ENCODE measurements around the gene THADA.

THADA gene

GRCh38 chr2:43444989-43445645 is 150.7 kb downstream of the THADA start:
- DNase-seq (ENCODE audit: low read depth): no peak

GRCh38 chr2:43443282-43443681 is 152.6 kb downstream of the THADA start:
- no peak for DNase-seq (ENCODE audit: low read depth)

GRCh38 chr2:43441195-43441594 is 154.6 kb downstream of the THADA start:
- DNase-seq (ENCODE audit: low read depth): no peak

GRCh38 chr2:43438858-43439655 is 156.8 kb downstream of the THADA start:
- DNase-seq (ENCODE audit: low read depth): no peak

GRCh38 chr2:43438342-43438741 is 157.5 kb downstream of the THADA start:
- DNase-seq (ENCODE audit: low read depth): no peak

- DNase-seq (ENCODE audit: low read depth): no peak
These were observed 158.5 kb downstream of the THADA start for GRCh38 chr2:43437363-43437762.

GRCh38 chr2:43436431-43436830 is 159.4 kb downstream of the THADA start:
- DNase-seq (ENCODE audit: low read depth): no peak

GRCh38 chr2:43435746-43436145 is 160.1 kb downstream of the THADA start:
- DNase-seq (ENCODE audit: low read depth): no peak

GRCh38 chr2:43430489-43430888 is 165.3 kb downstream of the THADA start:
- DNase-seq (ENCODE audit: low read depth): no peak

GRCh38 chr2:43429369-43429768 is 166.5 kb downstream of the THADA start:
- no peak for DNase-seq (ENCODE audit: low read depth)

GRCh38 chr2:43427032-43427424 is 168.8 kb downstream of the THADA start:
- DNase-seq (ENCODE audit: low read depth): no peak

- peak; percentile 27 for DNase-seq (ENCODE audit: low read depth)
These were observed 169.4 kb downstream of the THADA start for GRCh38 chr2:43426305-43427031.

GRCh38 chr2:43425659-43426058 is 170.2 kb downstream of the THADA start:
- DNase-seq (ENCODE audit: low read depth): no peak

GRCh38 chr2:43424262-43425207 is 171.3 kb downstream of the THADA start:
- no peak for DNase-seq (ENCODE audit: low read depth)

- DNase-seq (ENCODE audit: low read depth): no peak
These were observed 171.9 kb downstream of the THADA start for GRCh38 chr2:43423941-43424261.

- DNase-seq (ENCODE audit: low read depth): no peak
These were observed 174.6 kb downstream of the THADA start for GRCh38 chr2:43421194-43421593.

- DNase-seq (ENCODE audit: low read depth): no peak
These were observed 175.4 kb downstream of the THADA start for GRCh38 chr2:43420389-43420801.

- no peak for DNase-seq (ENCODE audit: low read depth)
These were observed 176.0 kb downstream of the THADA start for GRCh38 chr2:43419876-43420275.

GRCh38 chr2:43419243-43419642 is 176.6 kb downstream of the THADA start:
- DNase-seq (ENCODE audit: low read depth): no peak

- no peak for DNase-seq (ENCODE audit: low read depth)
These were observed 177.2 kb downstream of the THADA start for GRCh38 chr2:43418680-43419079.

- DNase-seq (ENCODE audit: low read depth): no peak
These were observed 178.5 kb downstream of the THADA start for GRCh38 chr2:43417300-43417699.

- no peak for DNase-seq (ENCODE audit: low read depth)
These were observed 180.2 kb downstream of the THADA start for GRCh38 chr2:43415592-43415991.
